ENCODE measurements around the gene CXCR5. TPM values are rescaled to one million over a fixed set of nuclear protein-coding genes. Genes with fewer than 3 reads are reported as not detected.

Gene CXCR5
- total RNA-seq, 2 donors from 2014 or later = 0.07 TPM; not detected in 1

DNA sequence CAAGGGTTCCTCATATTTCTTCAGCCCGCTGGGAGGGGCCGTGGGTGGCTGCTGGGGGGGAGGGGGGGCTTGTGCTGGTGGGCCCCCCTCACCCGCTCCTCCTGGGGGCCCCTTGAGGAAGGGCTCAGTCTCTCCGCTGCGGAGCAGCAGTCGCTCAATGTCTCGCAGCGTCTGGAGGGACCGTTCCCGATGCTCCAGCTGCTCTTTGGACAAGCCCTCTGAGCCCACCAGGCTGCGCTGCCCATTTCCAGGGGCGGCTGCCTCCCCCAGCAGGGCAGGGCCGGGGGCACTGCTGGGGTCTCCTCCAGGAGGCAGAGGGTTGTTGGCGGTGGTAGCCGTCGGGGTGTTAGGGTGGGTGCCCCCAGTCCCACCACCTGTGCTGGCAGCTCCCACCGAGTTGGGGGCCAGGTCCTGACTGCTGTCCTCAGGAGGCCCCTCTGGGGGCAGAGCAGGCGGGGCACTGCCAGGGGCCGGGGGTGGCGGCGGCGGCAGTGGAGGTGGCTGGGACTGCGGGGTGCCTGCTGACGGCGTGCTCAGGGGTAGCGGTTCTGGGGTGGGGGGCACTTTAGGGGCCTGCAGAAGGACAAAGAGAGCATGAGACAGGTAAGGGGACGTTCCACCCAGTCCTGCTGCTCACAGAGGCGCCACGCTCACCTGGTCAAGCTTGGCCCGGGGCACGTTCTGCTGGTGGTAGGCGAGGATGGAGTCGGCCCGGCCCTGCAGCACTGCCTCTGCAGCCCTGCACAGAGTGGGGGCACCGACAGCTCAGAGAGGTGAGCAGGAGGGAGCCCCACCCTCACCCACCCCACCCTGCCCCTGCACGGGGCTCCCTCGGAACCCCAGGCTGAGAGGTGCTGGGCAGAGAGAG is 18.9 kb downstream of the CXCR5 start:
- WGBS, 2 experiments (ENCODE audit: insufficient coverage in 1 of 2, insufficient read length in 1 of 2) = 95 to 96% methylated on average over 4 to 35 of the region's 37 CpGs
- Mint-ChIP-seq H3K27me3 (ENCODE audit: insufficient read depth) (no peaks in the 10 kb centered on the region), H3K27ac (no peak overlapping the region), H3K4me1 (peaks cover 9% of the 10 kb centered on the region), H3K9me3 (no peaks in the 10 kb centered on the region), H3K36me3 (ENCODE audit: low read depth) (peaks cover 55% of the 10 kb centered on the region), H3K4me3 (no peak overlapping the region)
- H3K36me3 ChIP-seq (ENCODE audit: control insufficient read depth, insufficient read depth, low read length) = peaks cover 44% of the 10 kb centered on the region
- no peaks in the 10 kb centered on the region for H3K4me1 ChIP-seq (ENCODE audit: control insufficient read depth, insufficient read depth, low read length)
- no peak overlapping the region for H3K4me3 ChIP-seq (ENCODE audit: low read length)
- H3K9me3 ChIP-seq (ENCODE audit: control insufficient read depth, low read length) = no peaks in the 10 kb centered on the region
- no peak for DNase-seq
- TF ChIP-seq, protein P1, sequence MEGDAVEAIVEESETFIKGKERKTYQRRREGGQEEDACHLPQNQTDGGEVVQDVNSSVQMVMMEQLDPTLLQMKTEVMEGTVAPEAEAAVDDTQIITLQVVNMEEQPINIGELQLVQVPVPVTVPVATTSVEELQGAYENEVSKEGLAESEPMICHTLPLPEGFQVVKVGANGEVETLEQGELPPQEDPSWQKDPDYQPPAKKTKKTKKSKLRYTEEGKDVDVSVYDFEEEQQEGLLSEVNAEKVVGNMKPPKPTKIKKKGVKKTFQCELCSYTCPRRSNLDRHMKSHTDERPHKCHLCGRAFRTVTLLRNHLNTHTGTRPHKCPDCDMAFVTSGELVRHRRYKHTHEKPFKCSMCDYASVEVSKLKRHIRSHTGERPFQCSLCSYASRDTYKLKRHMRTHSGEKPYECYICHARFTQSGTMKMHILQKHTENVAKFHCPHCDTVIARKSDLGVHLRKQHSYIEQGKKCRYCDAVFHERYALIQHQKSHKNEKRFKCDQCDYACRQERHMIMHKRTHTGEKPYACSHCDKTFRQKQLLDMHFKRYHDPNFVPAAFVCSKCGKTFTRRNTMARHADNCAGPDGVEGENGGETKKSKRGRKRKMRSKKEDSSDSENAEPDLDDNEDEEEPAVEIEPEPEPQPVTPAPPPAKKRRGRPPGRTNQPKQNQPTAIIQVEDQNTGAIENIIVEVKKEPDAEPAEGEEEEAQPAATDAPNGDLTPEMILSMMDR (conservative IDR thresholded peaks at IDR 0.05) = no peak
- H3K27ac ChIP-seq (ENCODE audit: low read depth, low read length) = no peak overlapping the region
- no peak overlapping the region for H3K9ac ChIP-seq (ENCODE audit: extremely low read depth, low read length, poor library complexity, severe bottlenecking)
- no peaks in the 10 kb centered on the region for H3K27me3 ChIP-seq (ENCODE audit: control insufficient read depth, insufficient read depth, low read length, poor library complexity, severe bottlenecking)

- H3K4me1 ChIP-seq (ENCODE audit: control insufficient read depth, insufficient read depth, low read length) = peaks cover 6% of the 10 kb centered on the region
- Mint-ChIP-seq H3K9me3 (no peaks in the 10 kb centered on the region), H3K4me1 (peaks cover 12% of the 10 kb centered on the region), H3K27me3 (ENCODE audit: insufficient read depth) (no peaks in the 10 kb centered on the region), H3K36me3 (ENCODE audit: low read depth) (peaks cover 57% of the 10 kb centered on the region), H3K4me3 (no peak overlapping the region), H3K27ac (no peak overlapping the region)
- H3K9ac ChIP-seq (ENCODE audit: extremely low read depth, low read length, poor library complexity, severe bottlenecking) = no peak overlapping the region
- DNase-seq = no peak
- peaks cover 53% of the 10 kb centered on the region for H3K36me3 ChIP-seq (ENCODE audit: control insufficient read depth, insufficient read depth, low read length)
- WGBS, 2 experiments (ENCODE audit: insufficient coverage in 1 of 2, insufficient read length in 1 of 2) = 94 to 97% methylated on average over 7 to 21 of the region's 21 CpGs
- no peak overlapping the region for H3K27ac ChIP-seq (ENCODE audit: low read depth, low read length)
- H3K27me3 ChIP-seq (ENCODE audit: control insufficient read depth, insufficient read depth, low read length, poor library complexity, severe bottlenecking) = no peaks in the 10 kb centered on the region
- H3K4me3 ChIP-seq (ENCODE audit: low read length) = no peak overlapping the region
- TF ChIP-seq, protein P1 (conservative IDR thresholded peaks at IDR 0.05) = no peak
- no peaks in the 10 kb centered on the region for H3K9me3 ChIP-seq (ENCODE audit: control insufficient read depth, low read length)
These were observed 19.7 kb downstream of the CXCR5 start for GRCh38 chr11:118903204-118904015.

DNA sequence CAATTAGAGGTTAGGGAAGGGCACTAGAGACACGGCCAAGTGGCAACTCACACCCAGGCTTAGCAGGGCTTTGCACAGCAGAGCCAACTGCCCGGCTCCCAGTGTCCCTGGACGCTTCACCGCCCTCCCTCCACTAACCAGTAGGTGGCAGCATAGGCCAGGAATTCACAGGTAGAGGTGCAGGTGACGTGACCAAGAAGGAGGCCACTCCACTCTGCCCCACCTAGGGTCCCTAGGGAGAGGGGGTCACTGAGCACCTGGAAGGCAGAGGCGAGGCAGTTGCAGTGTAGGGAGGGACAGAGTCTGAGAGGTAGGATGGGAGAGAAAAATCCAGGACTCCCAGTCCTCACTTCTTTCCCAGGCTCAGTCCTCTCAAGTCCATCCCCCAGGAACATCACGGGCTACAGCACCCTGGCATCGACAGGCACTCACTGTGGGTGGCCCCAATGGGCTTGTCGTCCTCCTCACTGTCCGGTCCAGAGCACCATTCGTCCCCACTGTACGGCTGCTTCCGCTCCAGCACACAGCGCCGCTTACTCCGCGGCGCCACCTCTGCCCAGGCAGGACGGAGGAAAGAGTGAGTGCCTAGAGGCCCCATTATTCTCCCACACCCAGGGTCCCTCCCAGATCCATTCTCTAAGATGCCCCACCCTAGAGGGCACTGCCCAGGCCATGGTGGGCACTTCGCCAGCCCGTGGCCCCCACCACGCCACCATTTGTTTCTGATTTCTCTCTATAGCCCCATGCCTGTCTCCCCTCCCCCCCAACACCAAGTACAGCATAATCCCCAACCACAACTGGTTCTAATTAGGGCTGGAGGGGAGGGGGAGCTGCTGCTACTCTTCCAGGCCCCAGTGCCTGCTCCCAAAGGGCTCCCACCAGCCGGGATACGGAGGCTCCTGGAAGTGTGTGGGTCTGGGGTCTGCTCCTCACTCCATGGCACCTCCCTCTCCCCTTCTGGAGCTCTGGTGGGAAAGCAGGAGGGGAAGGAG is 23.7 kb downstream of the CXCR5 start:
- peak overlapping the region; percentile 32 for H3K4me3 Mint-ChIP-seq
- H3K27ac ChIP-seq (ENCODE audit: low read depth, low read length) = no peak overlapping the region
- H3K4me1 Mint-ChIP-seq = peaks cover 31% of the 10 kb centered on the region
- no peak overlapping the region for H3K9ac ChIP-seq (ENCODE audit: extremely low read depth, low read length, poor library complexity, severe bottlenecking)
- DNase-seq = peak; percentile 98
- peaks cover 19% of the 10 kb centered on the region for H3K4me1 ChIP-seq (ENCODE audit: control insufficient read depth, insufficient read depth, low read length)
- H3K27me3 ChIP-seq (ENCODE audit: control insufficient read depth, insufficient read depth, low read length, poor library complexity, severe bottlenecking) = no peaks in the 10 kb centered on the region
- H3K4me3 ChIP-seq (ENCODE audit: low read length) = peak overlapping the region; percentile 53
- TF ChIP-seq, protein P1 (conservative IDR thresholded peaks at IDR 0.05) = peak; percentile 95
- peaks cover 35% of the 10 kb centered on the region for H3K36me3 Mint-ChIP-seq (ENCODE audit: low read depth)
- no peaks in the 10 kb centered on the region for H3K9me3 ChIP-seq (ENCODE audit: control insufficient read depth, low read length)
- H3K27me3 Mint-ChIP-seq (ENCODE audit: insufficient read depth) = no peaks in the 10 kb centered on the region
- 39 to 65% methylated on average over 13 to 24 of the region's 24 CpGs for WGBS, 2 experiments (ENCODE audit: insufficient coverage in 1 of 2, insufficient read length in 1 of 2)
- H3K27ac Mint-ChIP-seq = peak overlapping the region; percentile 93
- H3K9me3 Mint-ChIP-seq = no peaks in the 10 kb centered on the region
- peaks cover 58% of the 10 kb centered on the region for H3K36me3 ChIP-seq (ENCODE audit: control insufficient read depth, insufficient read depth, low read length)
